ENCODE data around the gene ANKFY1. TPM values are rescaled to one million over a fixed set of nuclear protein-coding genes. Genes with fewer than 3 reads are reported as not detected.
A peak's percentile ranks its signal among the peaks of the same experiment; 100 is the strongest.

ANKFY1 gene
- total and polyA plus RNA-seq, 7 donors: 6.0 to 68.0 (median 52.6) TPM

GRCh38 chr17:4209611-4210010 lies 54.2 kb downstream of the ANKFY1 start:
- no peak for DNase-seq
- Histone ChIP-seq H3K4me3 (no peak overlapping the region), H3K36me3 (peaks cover 8 to 58% (median 24%) of the 10 kb centered on the region in 4 donors), H3K9me3 (no peaks in the 10 kb centered on the region), H3K4me1 (peaks cover 0 to 46% (median 38%) of the 10 kb centered on the region in 4 donors), H3K27ac (peak overlapping the region in 2 of 4 donors; percentile 78 to 94), H3K27me3 (no peaks in the 10 kb centered on the region)
- WGBS, 2 donors: 95 to 96% methylated on average over 7 of the region's 7 CpGs
- TF ChIP-seq POLR2A (IDR thresholded peaks at IDR 0.05) (no peak), POLR2AphosphoS5 (IDR thresholded peaks at IDR 0.05) (no peak), EP300 (IDR thresholded peaks at IDR 0.05) (no peak)
- TF ChIP-seq, protein P1, sequence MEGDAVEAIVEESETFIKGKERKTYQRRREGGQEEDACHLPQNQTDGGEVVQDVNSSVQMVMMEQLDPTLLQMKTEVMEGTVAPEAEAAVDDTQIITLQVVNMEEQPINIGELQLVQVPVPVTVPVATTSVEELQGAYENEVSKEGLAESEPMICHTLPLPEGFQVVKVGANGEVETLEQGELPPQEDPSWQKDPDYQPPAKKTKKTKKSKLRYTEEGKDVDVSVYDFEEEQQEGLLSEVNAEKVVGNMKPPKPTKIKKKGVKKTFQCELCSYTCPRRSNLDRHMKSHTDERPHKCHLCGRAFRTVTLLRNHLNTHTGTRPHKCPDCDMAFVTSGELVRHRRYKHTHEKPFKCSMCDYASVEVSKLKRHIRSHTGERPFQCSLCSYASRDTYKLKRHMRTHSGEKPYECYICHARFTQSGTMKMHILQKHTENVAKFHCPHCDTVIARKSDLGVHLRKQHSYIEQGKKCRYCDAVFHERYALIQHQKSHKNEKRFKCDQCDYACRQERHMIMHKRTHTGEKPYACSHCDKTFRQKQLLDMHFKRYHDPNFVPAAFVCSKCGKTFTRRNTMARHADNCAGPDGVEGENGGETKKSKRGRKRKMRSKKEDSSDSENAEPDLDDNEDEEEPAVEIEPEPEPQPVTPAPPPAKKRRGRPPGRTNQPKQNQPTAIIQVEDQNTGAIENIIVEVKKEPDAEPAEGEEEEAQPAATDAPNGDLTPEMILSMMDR (IDR thresholded peaks at IDR 0.05): no peak
- intact Hi-C loops (cut with DNase I): no loop called here

GRCh38 chr17:4208238-4208637 lies 55.5 kb downstream of the ANKFY1 start:
- 85 to 96% methylated on average over 4 of the region's 4 CpGs for WGBS, 2 donors
- no peak for TF ChIP-seq POLR2AphosphoS5 (IDR thresholded peaks at IDR 0.05)
- no peak for TF ChIP-seq EP300 (IDR thresholded peaks at IDR 0.05)
- no peak for TF ChIP-seq POLR2A (IDR thresholded peaks at IDR 0.05)
- TF ChIP-seq, protein P1 (IDR thresholded peaks at IDR 0.05): no peak
- intact Hi-C loops (cut with DNase I): no loop called here

GRCh38 chr17:4206962-4207361 lies 56.8 kb downstream of the ANKFY1 start:
- no peaks in the 10 kb centered on the region for H3K9me3 ChIP-seq
- no peak overlapping the region for H3K4me3 ChIP-seq
- H3K4me1 ChIP-seq: peaks cover 0 to 49% (median 40%) of the 10 kb centered on the region in 4 donors
- H3K27ac ChIP-seq: peak overlapping the region; percentile 78 to 94 (median 84)
- TF ChIP-seq POLR2AphosphoS5 (IDR thresholded peaks at IDR 0.05) (no peak), POLR2A (IDR thresholded peaks at IDR 0.05) (no peak), EP300 (IDR thresholded peaks at IDR 0.05) (no peak)
- TF ChIP-seq, protein P1 (IDR thresholded peaks at IDR 0.05): no peak
- no peak for DNase-seq
- H3K36me3 ChIP-seq: peaks cover 8 to 51% (median 24%) of the 10 kb centered on the region in 4 donors
- no peaks in the 10 kb centered on the region for H3K27me3 ChIP-seq
- intact Hi-C loops (cut with DNase I): no loop called here
- 63 to 85% methylated on average over 10 of the region's 10 CpGs for WGBS, 2 donors

More at GRCh38 chr17:4208238-4208637, 55.5 kb downstream of the ANKFY1 start:
- Histone ChIP-seq H3K36me3 (peaks cover 8 to 58% (median 24%) of the 10 kb centered on the region in 4 donors), H3K27me3 (no peaks in the 10 kb centered on the region), H3K4me3 (no peak overlapping the region), H3K9me3 (no peaks in the 10 kb centered on the region), H3K27ac (peak overlapping the region; percentile 41 to 94 (median 79)), H3K4me1 (peaks cover 0 to 49% (median 42%) of the 10 kb centered on the region in 4 donors)
- DNase-seq: no peak

DNA sequence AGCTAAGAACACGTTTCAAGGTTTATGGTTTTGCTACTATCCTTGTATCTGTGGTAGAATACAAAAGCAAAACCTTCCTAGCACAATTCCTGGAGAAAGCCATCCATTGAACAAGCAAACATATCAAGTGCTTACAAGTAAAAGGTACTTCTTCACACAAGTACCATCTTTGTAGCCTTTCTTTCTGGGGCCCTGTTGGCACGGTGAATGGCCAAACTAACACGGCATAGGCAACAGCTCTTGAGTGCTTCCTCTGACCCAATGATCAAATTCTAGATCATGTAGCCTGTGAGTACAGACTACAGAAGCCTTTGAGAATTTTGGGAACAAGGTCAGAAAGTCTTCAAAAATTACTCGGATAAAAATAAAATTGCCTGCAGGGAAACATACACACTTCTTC lies 57.9 kb downstream of the ANKFY1 start:
- H3K9me3 ChIP-seq: no peaks in the 10 kb centered on the region
- no peak for TF ChIP-seq POLR2A (IDR thresholded peaks at IDR 0.05)
- TF ChIP-seq POLR2AphosphoS5 (IDR thresholded peaks at IDR 0.05): no peak
- TF ChIP-seq, protein P1 (IDR thresholded peaks at IDR 0.05): no peak
- no peak for TF ChIP-seq EP300 (IDR thresholded peaks at IDR 0.05)
- H3K36me3 ChIP-seq: peaks cover 8 to 50% (median 24%) of the 10 kb centered on the region in 4 donors
- no peaks in the 10 kb centered on the region for H3K27me3 ChIP-seq
- intact Hi-C loops (cut with DNase I): no loop called here
- H3K4me3 ChIP-seq: no peak overlapping the region
- WGBS, 2 donors: 70 to 73% methylated on average over 4 of the region's 4 CpGs
- H3K27ac ChIP-seq: peak overlapping the region; percentile 78 to 94 (median 84)
- no peak for DNase-seq
- H3K4me1 ChIP-seq: peaks cover 0 to 49% (median 39%) of the 10 kb centered on the region in 4 donors
